Transverse colon (tissue), 4 donors: Measurements from ENCODE around the gene ERC2. TPM values are rescaled to one million over a fixed set of nuclear protein-coding genes. Genes with fewer than 3 reads are reported as not detected.

Experiments
- DNase-seq: peaks from one replicate; pipeline ENCODE4 v3.0.0-alpha.2; 2019
- H3K27ac ChIP-seq, 4 donors: fragments of 200-600 bp; sonication (generic); 2 replicates each; pipeline ENCODE4 v1.5.1; 2016 to 2018; ENCODE audit warnings: inconsistent platforms in 4 of 4
- H3K27me3 ChIP-seq: fragments of 200-600 bp; sonication (generic); 2 replicates; pipeline ENCODE4 v1.5.1; 2017; ENCODE audit warnings: inconsistent platforms
- H3K36me3 ChIP-seq, 4 donors: fragments of 200-600 bp; sonication (generic); 2 replicates each; pipeline ENCODE4 v1.5.1; 2017 to 2019; ENCODE audit warnings: inconsistent platforms in 4 of 4
- H3K4me1 ChIP-seq, 4 donors: fragments of 200-600 bp; sonication (generic); 2 replicates each; pipeline ENCODE4 v1.5.1; 2017 to 2020; ENCODE audit warnings: inconsistent platforms in 4 of 4
- H3K4me3 ChIP-seq, 4 donors: fragments of 200-600 bp; sonication (generic); 1 replicate in 1 of 4; 2 replicates in 3 of 4; pipeline versions ENCODE4 v1.5.1 to v1.6.1; 2017 to 2019; ENCODE audit warnings: inconsistent platforms in 4 of 4
- H3K9me3 ChIP-seq, 2 donors: fragments of 200-600 bp; sonication (generic); 2 replicates each; pipeline ENCODE4 v1.5.1; 2017 to 2019; ENCODE audit warnings: inconsistent platforms in 2 of 2
- EP300 ChIP-seq: sonication (generic); formaldehyde crosslinking; IDR thresholded peaks from one replicate; pipeline ENCODE4 v1.6.1; 2017; ENCODE audit warnings: antibody characterized with exemption, low read depth
- POLR2A ChIP-seq: fragments of 450-650 bp; IDR thresholded peaks from one replicate; pipeline ENCODE4 v1.6.1; 2016; ENCODE audit warnings: antibody characterized with exemption, mild to moderate bottlenecking, moderate library complexity
- POLR2AphosphoS5 ChIP-seq, 3 donors: sonication (generic); formaldehyde crosslinking; IDR thresholded peaks; one replicate each; pipeline ENCODE4 v1.6.1; 2016; ENCODE audit warnings: antibody characterized with exemption in 3 of 3
- WGBS, 2 donors: methylation state at CpG; one replicate each; pipeline ENCODE4 v1.1.5; 2018; ENCODE audit warnings: low coverage in 1 of 2; 5-methylcytosine and 5-hydroxymethylcytosine counted together
- in situ Hi-C, 4 donors: fragments of 200-750 bp; cut with MboI; loops; one replicate each; pipeline versions ENCODE4 v1.15.0 to v1.15.1; 2017; ENCODE audit warnings: low sequenced_read_pairs in 3 of 4, low pct_ligation_motif_present in 1 of 4, low pct_unique_long_range_greater_than_20kb in 1 of 4
- intact Hi-C: fragments of 100-400 bp; cut with DNase I; formaldehyde crosslinking; loops from one replicate; pipeline ENCODE4 v1.15.1; 2023; ENCODE audit warnings: low total_unique reads
- total RNA-seq, 4 donors: library from RNA; depleted of rRNA; stranded (reverse); fragments of >200 nt; gene quantifications; one replicate each; pipeline ENCODE4 v1.1.0, GENCODE V29; 2016
- TF ChIP-seq, protein P1 (sequence below), 5 experiments: fragments of 200-600 bp in 3 of 5; fragments of 450-650 bp in 2 of 5; sonication (generic) in 3 of 5; IDR thresholded peaks; 1 replicate in 2 of 5; 2 replicates in 3 of 5; pipeline ENCODE4 v1.5.1; 2016 to 2017; ENCODE audit warnings: antibody characterized with exemption in 5 of 5, inconsistent platforms in 3 of 5, mild to moderate bottlenecking in 2 of 5, moderate library complexity in 1 of 5

Gene ERC2
- total RNA-seq, 4 donors from 2014 or later: 0.41 to 1.3 TPM; not detected in 2

GRCh38 chr3:56131974-56132590 lies 336.2 kb downstream of the ERC2 start:
- no peak for DNase-seq
- in situ Hi-C loops: loop anchor here in 1 of 4 donors (25.0 kb wide), 1 partner anchor 105 kb away; no protein-coding TSS in a partner anchor
- no peaks in the 10 kb centered on the region for H3K4me1 ChIP-seq
- no peaks in the 10 kb centered on the region for H3K9me3 ChIP-seq
- WGBS, 2 donors: 47 to 59% methylated on average over 3 of the region's 3 CpGs
- intact Hi-C loops: no loop called here
- no peak for TF ChIP-seq POLR2AphosphoS5 (IDR thresholded peaks at IDR 0.05)
- TF ChIP-seq POLR2A: no peak
- no peak for TF ChIP-seq EP300
- TF ChIP-seq, protein P1, sequence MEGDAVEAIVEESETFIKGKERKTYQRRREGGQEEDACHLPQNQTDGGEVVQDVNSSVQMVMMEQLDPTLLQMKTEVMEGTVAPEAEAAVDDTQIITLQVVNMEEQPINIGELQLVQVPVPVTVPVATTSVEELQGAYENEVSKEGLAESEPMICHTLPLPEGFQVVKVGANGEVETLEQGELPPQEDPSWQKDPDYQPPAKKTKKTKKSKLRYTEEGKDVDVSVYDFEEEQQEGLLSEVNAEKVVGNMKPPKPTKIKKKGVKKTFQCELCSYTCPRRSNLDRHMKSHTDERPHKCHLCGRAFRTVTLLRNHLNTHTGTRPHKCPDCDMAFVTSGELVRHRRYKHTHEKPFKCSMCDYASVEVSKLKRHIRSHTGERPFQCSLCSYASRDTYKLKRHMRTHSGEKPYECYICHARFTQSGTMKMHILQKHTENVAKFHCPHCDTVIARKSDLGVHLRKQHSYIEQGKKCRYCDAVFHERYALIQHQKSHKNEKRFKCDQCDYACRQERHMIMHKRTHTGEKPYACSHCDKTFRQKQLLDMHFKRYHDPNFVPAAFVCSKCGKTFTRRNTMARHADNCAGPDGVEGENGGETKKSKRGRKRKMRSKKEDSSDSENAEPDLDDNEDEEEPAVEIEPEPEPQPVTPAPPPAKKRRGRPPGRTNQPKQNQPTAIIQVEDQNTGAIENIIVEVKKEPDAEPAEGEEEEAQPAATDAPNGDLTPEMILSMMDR (IDR thresholded peaks at IDR 0.05): no peak
- H3K27ac ChIP-seq: no peak overlapping the region
- no peaks in the 10 kb centered on the region for H3K27me3 ChIP-seq
- H3K36me3 ChIP-seq: no peaks in the 10 kb centered on the region
- no peak overlapping the region for H3K4me3 ChIP-seq

DNA sequence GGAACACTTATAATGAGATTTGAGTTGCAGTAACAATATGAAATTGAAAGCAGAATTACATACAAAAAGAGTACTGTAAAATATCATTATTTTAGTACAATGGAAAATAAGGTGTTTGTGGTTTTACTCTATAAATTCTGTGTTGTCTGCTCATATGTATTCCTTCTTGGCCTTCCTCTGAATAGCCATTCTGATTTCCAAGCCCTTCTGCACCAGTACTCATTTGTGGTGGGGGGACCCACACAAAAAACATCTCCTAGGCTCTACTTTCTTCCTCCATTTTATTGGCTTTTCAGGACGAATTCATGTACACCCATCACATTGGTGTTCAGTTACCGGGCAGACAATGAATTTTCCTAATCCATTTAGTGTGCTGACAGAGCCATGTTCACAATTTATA lies 338.2 kb downstream of the ERC2 start:
- Histone ChIP-seq H3K9me3 (no peaks in the 10 kb centered on the region), H3K27me3 (no peaks in the 10 kb centered on the region), H3K4me1 (no peaks in the 10 kb centered on the region), H3K27ac (no peak overlapping the region), H3K36me3 (no peaks in the 10 kb centered on the region), H3K4me3 (no peak overlapping the region)
- intact Hi-C loops (no loop called here), in situ Hi-C loops (loop anchor here in 1 of 4 donors (25.0 kb wide), 1 partner anchor 107 kb away; no protein-coding TSS in a partner anchor)
- 59 to 82% methylated on average over 2 of the region's 2 CpGs for WGBS, 2 donors
- no peak for DNase-seq
- no peak for TF ChIP-seq POLR2AphosphoS5 (IDR thresholded peaks at IDR 0.05)
- TF ChIP-seq, protein P1 (IDR thresholded peaks at IDR 0.05): no peak
- no peak for TF ChIP-seq POLR2A
- no peak for TF ChIP-seq EP300

- no peak overlapping the region for H3K27ac ChIP-seq
- H3K27me3 ChIP-seq: no peaks in the 10 kb centered on the region
- no peak for TF ChIP-seq EP300
- TF ChIP-seq POLR2A: no peak
- TF ChIP-seq, protein P1 (IDR thresholded peaks at IDR 0.05): no peak
- TF ChIP-seq POLR2AphosphoS5 (IDR thresholded peaks at IDR 0.05): no peak
- no peak overlapping the region for H3K4me3 ChIP-seq
- intact Hi-C loops (no loop called here), in situ Hi-C loops (loop anchor here in 1 of 4 donors (25.0 kb wide), 1 partner anchor 111 kb away; no protein-coding TSS in a partner anchor)
- H3K9me3 ChIP-seq: no peaks in the 10 kb centered on the region
- no peaks in the 10 kb centered on the region for H3K36me3 ChIP-seq
- no peak for DNase-seq
- H3K4me1 ChIP-seq: no peaks in the 10 kb centered on the region
Measured at GRCh38 chr3:56126632-56127031, 341.6 kb downstream of the ERC2 start.

DNA sequence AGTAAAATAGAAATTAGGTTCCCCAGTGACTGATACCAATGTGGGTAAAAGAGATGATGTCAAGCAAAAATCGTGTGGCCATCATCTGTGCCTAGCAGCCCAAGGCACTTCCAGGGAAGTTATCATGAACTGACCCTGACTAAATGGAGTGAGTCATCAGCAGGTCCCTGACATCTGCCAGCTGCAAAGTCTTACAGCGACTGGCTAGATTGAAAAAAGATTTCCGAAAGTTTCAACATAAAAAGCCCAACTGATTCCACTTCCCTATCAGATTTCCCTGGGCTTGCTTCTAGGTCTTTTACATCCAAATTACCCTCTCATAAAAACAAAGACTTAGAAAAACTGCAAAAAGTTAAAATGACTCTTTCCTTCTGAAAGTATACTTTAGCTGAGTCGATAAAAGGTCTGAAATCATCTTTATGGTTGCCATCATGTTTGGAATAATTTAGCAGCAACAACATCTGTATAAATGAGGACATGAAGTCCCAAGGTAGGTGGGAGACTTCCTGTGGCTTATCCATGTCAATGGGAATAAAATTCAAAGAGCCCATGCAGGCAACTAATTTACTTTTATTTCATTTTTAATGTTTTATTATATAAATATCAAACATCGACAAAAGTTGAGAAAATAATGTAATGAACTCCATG lies 342.8 kb downstream of the ERC2 start:
- in situ Hi-C loops: loop anchor here in 1 of 4 donors (25.0 kb wide), 1 partner anchor 112 kb away; no protein-coding TSS in a partner anchor
- H3K36me3 ChIP-seq: no peaks in the 10 kb centered on the region
- TF ChIP-seq EP300: no peak
- TF ChIP-seq, protein P1 (IDR thresholded peaks at IDR 0.05): no peak
- TF ChIP-seq POLR2A: no peak
- no peak for TF ChIP-seq POLR2AphosphoS5 (IDR thresholded peaks at IDR 0.05)

More for the DNA sequence above, 342.8 kb downstream of the ERC2 start:
- intact Hi-C loops: no loop called here
- Histone ChIP-seq H3K4me3 (no peak overlapping the region), H3K4me1 (no peaks in the 10 kb centered on the region), H3K27ac (no peak overlapping the region), H3K27me3 (no peaks in the 10 kb centered on the region), H3K9me3 (no peaks in the 10 kb centered on the region)
- 57 to 61% methylated on average over 5 of the region's 5 CpGs for WGBS, 2 donors
- no peak for DNase-seq
